HG03159 (cell line): ENCODE measurements around the gene LRPPRC.
"Not testable (repeated sequence)": the region's sequence is repeated elsewhere in the genome, so short reads cannot be mapped to it uniquely, and the experiment has no call there.

ENCODE experiments used
- ATAC-seq: cut with Tn5 transposase; IDR thresholded peaks from one replicate; pipeline ENCODE4 v1.9.1; 2021; ENCODE audit warnings: mild to moderate bottlenecking, moderate library complexity; ENCODE audit not compliant: unreplicated experiment

LRPPRC gene

DNA sequence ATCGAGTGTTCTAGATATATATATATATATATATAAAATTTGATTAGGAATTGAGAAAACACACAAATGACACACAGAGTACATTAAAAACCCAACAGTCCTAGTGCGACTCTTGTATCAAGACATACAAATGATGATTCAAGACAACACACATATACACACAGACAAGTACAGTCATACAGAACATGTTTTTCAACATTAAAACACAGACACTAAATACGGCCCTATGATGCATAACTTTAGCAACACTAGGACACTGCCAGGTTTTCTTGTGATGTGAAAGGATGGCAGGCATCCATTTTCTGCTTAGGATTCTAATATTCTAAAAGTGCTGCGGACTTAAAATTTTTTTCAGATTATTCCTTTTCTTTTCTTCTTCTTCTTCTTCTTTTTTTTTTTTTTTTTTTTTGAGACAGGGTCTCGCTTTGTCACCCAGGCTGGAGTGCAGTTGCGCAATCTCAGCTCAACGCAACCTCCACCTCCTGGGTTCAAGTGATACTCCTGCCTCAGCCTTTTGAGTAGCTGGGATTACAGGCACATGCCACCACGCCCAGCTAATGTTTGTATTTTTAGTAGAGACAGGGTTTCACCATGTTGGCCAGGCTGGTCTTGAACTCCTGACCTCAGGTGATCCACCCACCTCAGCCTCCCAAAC lies 84.5 kb downstream of the LRPPRC start:
- ATAC-seq, result not testable (repeated sequence)

DNA sequence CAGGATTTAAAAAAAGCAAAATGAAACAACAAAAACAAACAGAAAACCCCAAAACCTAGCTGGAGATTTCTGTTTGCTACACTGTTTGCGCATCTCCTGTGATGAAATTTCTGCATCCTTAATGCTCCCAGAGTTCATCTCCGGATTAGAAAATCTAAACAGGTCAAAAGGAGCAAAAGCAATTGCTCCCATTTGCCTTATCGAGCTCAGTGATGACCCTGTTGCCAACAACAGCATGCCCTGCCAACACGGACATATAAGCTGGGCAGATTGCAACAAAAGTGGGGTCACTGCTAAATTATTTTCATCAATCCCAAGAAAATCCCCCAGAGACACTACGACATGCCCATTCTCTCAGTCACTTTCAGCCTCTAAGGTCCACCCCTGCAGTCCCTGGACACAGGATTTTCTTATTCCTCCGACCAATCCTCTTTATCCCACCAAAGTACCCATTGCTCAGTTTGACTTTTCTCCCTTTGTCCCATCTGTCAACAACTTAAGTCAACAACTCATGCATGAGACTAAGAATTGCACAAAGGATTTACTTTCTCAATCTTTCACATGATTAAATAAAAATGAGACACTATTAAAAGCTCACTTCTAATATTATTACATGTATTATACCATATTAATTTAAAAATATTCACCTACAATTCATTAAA lies 89.2 kb downstream of the LRPPRC start:
- no peak for ATAC-seq

DNA sequence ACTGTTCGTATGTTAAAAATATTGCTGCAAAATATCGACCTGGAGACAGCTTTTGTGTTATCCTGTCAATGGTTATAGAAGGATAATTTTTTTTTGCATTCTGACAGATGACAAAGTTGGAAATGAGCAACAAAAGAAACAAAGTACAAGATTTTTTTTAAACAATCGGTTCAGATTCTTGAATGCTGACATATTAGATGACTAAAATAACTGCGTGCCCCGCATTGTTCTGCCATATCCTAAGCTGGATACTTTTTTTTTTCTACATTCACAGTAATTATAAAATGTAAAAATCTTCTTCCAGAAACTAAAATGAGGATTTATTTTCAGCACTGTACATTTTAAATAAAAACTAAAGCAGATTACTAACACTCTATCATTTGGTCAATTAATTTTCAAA lies 89.9 kb downstream of the LRPPRC start:
- ATAC-seq, result no peak

DNA sequence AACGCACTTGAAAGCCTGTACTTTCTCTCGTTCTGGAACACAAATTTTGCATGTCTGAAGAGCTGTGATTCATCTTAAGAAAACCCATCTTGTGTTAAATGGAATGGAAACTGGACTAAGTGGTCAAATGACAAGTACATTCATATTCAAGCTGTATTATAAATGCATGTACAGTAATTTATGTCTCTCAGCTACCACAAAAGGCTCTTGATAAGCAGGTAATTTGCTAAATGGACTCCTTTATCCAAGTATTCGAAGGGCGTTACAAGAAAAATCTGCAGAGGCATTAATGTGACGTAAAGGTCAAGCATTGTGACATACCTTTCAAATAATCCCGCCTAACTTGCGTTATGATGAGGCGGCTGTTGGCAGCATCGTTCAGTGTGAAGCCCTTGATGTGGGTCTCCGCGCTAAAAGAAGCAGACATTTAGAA lies 90.4 kb downstream of the LRPPRC start:
- no peak for ATAC-seq

DNA sequence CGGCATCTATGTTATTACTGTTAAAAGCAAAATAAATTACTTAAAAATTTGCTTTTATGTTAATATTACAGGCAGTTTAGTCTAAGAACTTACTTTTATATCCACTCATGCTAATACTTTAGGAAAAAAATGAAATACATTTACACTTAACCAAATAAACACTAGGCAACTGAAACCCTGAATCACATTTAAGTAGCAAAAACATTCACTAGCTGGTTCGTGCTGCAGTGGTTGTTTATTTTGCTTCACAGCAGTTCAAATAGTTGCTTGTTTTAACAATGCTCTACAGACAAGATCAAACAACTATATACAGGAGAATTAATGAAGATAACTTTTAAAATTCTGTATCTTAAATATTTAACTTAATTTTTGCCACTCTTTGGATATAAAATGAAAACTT lies 96.2 kb downstream of the LRPPRC start:
- ATAC-seq, result no peak

DNA sequence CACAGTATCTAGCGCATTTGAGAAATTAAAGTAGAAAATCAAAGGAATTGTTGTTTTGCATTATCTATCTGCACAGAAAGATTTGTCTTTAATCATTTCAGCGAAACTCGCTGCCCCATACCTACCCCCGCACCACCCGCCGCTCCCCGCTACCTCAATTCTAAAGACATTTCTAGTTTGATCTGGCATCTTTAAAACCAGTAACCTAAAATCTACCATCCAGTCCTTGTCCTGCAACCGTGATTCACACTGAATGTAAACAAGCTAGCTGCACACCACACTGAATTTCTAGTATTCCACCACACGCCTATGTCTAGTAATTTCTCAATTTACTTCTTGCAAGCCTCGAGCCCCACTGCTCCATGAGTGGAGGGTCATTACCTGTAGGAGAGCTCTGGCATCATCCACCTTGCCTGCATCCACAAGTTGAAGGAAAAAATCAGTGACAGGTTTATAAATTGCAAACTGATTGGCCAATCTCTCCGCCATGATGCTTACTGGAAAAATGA lies 96.9 kb downstream of the LRPPRC start:
- no peak for ATAC-seq

DNA sequence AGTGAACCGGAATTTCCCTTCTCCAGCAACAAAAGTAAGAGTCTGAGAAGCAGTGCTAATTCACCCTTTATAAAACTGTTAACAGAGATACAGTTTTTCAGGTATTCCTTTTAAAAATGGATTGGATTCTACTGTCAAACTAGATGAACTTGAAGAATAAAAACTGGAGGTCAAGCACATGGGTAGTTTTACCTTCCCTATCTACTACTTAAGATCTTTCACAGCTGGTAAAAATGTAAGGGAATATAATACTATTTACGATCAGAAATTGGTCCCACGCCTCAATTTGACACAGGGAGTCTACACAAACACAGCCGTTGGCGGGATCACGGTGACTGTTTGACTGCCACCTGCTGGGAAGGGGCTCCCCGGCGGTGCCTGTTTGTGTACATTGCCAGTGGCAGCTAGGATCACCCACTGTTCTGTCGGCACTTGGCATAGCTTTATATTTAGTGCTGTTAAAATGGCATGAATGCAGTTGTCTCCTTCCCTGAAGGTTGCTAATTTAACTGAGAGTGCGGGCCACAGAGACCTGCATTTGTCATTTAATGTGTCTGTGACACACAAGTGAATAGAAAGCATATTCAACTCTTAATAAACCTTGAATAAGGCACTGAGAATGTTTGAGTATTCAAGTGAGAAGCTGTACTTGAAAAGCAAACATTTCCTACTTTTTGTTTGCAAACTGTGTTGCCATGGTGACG lies 97.5 kb downstream of the LRPPRC start:
- ATAC-seq, result no peak

DNA sequence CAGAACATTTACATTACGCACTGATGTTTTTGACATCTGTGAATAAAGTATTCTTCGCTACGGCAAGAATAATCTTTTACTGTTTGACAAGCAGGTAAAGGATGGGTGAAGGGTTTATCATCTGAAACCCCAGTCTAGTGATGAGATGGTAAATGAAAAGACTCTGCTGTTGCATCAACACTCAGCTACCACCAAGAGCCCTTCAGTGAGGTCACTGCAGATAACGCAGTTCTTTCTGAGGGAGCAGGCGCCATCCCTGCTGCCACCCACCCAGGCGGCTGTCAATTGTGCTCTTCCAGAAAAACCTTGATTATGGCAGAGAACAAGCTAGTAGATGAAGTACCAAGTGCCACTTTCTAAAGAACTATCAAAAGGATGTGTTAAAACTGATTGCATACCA lies 98.3 kb downstream of the LRPPRC start:
- ATAC-seq, result no peak

DNA sequence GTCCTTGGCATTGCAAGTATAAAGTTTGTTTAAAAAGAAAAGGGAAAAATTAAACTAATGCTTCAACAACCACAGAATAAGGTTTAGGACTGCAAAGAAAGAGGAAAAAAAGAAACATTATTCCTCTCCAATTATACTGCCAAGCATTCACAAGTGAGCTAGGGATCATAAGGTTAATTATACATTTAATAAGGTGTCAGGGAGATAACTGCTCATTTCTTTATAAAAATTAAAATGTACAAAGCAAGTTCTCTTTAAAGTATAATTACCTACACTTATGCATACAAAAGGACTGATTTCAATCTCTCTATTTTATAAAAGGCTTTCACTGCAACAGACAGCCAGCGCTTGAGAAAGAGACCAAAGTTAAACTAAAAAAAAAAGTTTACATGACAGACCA lies 98.9 kb downstream of the LRPPRC start:
- ATAC-seq, result no peak

DNA sequence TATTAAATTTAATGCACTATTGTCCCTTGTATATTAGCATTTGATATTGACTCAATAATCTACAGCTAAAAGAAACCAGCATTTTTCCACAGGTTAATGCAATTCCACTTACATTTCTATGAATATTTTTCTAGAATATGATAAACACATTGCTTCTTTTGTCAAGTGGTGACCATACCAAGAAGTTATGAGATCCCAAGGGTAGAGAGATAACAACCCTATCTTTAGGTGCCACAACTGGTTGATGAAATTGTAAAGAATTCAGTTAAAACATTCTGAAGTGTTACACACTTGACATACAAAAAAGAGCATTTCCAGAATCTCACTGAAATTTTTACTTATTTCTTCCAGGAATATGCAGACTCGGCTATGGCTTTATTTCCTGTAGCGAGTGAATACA lies 101.0 kb downstream of the LRPPRC start:
- ATAC-seq, result no peak

DNA sequence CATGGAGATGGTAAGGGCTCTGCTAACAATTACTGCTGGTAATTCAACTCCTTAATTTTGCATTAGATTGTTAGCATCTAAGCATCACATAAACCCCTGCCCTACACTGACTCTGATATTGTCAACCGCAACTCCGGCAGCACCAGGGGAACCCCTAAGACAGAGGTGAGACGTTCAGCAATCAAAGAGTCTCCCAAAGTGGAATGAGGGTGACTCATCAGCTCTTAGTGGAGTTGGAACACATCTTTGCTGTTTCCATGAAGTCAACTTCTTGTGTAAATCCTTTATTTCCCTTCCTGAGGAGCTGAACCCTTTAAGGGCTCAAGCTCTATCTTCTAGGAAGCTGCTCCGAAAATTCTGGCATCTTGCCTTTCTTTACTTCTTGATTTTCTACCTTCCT lies 104.9 kb downstream of the LRPPRC start:
- ATAC-seq, result no peak

DNA sequence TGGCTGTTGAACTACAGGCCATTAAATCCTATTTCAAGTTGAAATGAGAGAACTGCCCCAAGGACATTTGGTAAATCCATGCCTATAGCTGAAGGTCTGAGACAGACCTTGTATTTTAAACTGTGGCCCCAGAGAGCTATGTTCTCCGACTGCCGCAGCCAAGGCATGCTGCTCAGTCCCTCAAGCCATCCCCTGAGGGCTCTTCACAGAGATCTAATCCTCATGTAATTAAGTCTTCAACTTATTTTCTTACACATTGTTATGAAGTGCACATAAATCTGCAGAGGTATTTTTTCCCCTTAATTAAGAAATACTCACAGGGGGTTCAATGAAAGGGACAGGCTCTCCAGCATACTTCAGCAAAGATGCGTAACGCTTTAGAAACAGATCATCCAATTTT lies 106.4 kb downstream of the LRPPRC start:
- no peak for ATAC-seq

DNA sequence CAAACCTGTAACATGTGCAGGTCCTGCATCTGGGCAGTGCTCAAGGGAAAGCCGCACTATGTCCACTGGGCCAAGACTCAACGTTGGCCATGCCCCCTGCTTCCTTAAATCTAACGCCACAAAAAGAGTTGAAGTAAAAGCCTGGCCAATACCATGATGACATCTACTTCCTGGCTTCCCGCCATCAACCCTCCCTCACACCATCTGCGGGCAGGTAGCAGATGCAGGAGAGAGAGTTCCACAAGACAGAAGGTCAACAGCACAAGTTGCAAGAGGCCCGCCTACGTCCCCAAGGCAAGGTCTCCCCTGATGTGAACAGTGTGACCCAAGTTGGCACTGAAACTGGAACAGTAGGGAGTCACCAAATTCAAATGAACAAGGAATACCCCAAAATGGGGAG lies 108.6 kb downstream of the LRPPRC start:
- ATAC-seq, result no peak

DNA sequence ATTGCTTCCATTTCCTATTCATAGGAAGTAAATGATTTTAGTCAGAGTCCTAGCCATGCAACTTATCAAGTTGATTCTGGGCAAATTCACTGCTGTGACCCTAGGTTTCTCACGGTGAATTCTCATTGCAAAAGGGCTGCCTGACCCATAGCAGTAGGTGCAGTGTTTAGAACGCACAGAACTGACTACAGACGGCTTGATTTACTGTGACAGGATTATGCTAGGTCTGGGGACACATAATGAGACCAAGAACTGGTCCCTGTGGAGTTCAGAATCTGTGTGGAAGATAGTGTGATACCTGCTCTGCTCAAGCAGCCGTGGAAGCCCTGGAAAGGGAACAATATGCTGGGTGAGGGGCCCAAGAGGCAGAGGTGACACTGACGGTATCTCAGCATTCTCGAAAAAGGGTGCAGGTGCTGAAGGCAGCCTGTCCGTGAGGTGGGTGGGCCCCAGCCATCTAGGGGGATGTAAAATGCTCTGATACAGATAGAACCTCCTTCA lies 110.6 kb downstream of the LRPPRC start:
- no peak for ATAC-seq

DNA sequence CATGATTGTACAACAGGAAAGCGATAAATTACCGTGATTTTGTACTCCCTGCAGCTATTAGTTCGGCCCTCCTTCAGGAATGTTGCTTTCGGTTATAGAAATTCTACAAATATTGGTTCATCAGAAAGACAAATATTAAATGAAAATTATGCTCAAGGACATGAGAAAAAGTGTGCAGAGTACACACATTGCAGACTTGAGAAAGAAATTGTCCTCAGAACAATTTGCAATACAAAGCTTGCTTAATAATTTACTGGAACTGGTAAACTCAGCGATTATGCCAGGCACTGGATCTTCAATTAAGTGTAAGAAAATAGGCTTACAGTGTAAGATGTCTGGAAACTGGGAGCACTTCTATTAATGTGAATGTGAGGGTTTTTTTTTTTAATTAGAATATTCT lies 111.1 kb downstream of the LRPPRC start:
- no peak for ATAC-seq

DNA sequence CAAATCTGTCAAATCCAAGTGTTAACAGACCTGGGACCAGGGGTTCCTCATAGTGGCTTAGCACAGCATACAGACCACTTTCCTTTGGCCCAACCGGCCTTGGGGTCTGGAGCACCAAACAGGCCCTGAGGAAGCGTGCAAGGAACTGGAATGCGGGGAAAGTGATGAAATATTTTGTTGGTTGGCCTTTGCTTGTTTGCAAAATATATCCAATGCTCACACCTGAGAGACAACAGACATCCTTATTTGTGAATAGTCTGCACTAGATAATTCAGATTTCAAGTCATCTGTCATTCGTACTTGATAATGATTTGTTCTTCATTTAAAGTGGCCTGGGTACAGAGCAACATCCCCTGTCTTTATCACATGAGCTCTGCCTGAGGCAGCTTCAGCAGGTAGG lies 113.5 kb downstream of the LRPPRC start:
- ATAC-seq, result no peak

DNA sequence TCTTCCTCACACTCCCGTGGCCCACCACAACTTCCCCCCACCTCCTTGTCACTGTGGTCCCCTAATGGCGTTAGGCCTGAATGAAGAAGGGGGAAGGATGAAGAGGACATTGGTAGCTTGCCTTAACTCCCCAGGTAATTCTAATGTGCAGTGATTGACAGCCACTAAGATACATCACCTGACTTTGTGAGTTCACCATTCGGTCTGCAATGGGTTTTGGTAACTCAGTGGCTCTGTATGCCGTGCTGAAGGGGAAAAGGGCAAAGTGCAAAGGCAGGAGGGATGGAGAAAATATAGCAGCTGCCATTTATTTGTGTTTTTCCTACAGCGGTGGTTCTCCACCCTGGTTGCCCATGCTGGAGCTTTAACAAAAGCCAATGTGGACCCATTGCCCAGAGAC lies 114.8 kb downstream of the LRPPRC start:
- no peak for ATAC-seq

DNA sequence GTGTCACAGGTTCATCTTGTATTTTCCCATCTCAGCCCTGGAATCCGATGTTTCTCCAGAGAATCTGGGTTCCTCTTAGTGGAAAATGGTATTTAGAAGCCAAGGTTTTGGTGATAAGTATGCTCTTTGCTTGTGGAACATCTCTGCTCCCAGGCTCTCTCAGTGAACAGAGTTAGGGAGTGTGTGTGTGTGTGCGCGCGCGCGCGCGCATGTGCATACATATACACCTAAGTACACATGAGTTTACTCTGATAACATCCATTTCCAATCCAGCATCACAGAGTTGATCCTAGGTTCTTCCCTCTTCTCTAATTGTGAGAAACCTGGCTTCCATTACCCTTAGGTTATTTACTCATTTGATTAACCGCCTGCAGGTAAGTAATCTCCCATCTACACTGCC lies 115.3 kb downstream of the LRPPRC start:
- no peak for ATAC-seq

DNA sequence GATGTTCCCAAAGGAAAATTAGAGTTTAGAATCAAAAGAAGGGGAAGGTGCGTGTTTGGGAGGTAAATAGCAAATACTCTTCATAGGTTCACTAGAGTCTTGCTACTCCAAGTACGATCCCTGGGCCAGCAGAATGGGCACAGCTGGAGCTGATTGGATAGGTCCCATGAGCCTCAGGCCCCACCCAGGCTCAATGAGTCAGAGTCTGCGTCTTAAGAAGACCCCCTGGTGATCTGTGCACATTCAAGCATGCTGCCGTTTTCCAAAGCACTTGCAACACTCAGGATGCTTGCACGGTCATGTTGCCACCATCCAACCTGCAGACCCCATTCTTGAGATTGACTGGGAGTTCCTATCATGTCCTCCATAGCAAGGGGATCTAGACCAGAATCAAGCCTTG lies 116.5 kb downstream of the LRPPRC start:
- no peak for ATAC-seq

DNA sequence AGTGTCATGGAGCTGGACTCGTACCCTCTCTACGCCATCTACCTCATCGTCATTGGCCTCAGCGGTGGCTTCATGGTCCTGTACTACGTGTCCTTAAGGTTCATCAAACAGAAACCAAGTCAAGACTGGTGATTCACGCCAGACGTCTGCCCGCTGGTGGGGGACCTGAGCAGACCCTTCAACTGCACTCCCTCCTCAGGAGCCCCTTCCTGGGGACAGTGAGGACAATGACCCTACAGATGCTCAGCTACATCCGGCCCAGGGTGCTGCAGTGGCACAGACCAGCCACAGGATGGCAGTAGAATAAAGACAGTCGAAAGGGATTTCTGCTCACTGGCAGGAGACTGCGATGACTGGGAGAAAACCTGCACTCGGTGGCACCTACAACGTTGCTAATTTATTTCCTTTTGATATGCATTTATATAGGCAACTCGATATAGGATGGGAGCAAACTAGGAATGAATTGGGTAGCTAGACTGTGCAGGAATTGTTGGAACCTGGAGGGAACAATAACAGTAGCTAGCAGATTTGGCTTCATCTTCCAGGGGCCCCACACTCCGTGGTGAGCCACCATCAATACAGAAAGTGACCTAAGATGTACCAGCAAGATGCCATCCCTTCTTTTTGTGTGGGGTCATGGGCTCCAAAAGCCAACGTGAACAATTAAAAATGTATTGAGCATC lies 117.9 kb downstream of the LRPPRC start:
- peak; percentile 60 for ATAC-seq

DNA sequence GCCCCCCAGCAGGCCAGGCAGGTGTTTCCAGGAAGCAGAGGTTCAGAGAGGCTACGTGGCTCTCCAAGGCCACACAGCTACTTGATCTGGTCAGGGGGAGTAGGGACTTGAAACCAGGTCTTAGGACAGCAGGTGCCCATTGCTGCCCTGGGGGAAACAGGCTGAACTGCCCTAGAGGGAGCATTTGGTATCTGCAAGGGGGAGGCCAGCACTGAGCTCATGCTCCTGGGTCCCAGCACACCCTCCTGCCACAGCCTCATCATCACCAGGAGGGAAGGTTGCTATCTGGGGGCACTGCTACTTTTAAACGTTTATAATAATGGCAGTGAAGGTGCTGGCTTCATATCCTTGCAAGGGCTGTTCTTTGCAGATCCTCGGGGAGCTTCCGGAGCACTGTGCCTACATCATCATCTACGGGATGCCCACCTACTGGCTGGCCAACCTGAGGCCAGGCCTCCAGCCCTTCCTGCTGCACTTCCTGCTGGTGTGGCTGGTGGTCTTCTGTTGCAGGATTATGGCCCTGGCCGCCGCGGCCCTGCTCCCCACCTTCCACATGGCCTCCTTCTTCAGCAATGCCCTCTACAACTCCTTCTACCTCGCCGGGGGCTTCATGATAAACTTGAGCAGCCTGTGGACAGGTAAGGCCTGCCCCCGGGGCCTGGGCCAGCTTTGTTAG lies 120.9 kb downstream of the LRPPRC start:
- no peak for ATAC-seq
